ENCODE data around the gene PSME3IP1. TPM values are rescaled to one million over a fixed set of nuclear protein-coding genes. Genes with fewer than 3 reads are reported as not detected.

Gene PSME3IP1
- total RNA-seq, 4 donors from 2014 or later: 95.7 to 185 (median 120) TPM

DNA sequence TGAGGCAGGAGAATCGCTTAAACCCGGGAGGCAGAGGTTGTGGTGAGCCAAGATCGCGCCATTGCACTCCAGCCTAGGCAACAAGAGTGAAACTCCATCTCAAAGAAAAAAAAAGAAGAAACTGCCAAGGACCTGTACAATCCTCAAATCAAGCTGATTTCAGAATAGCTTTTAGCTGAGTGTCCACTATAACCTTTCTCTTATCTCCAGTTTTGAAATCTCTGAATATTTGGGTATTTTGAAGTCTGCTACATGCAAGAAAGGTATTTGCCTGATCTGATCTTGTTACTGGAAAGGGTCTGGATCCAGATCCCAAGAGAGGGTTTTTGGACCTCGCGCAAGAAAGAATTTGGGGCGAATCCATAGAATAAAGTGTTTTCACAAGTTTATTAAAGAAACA lies 40.1 kb upstream of the PSME3IP1 start:
- 97 to 99% methylated on average over 5 to 7 of the region's 7 CpGs for WGBS, 2 donors (ENCODE audit: low coverage in 1 of 2)
- intact Hi-C loops (cut with DNase I; ENCODE audit: low total_unique reads): no loop called here
- Histone ChIP-seq H3K9me3 (no peaks in the 10 kb centered on the region), H3K36me3 (peaks cover 0 to 81% (median 38%) of the 10 kb centered on the region in 4 donors), H3K4me3 (no peak overlapping the region), H3K27me3 (no peaks in the 10 kb centered on the region), H3K4me1 (no peaks in the 10 kb centered on the region), H3K27ac (no peak overlapping the region)
- TF ChIP-seq POLR2AphosphoS5 (IDR thresholded peaks at IDR 0.05): no peak
- in situ Hi-C loops (cut with MboI; ENCODE audit: low pct_ligation_motif_present in 1 of 4, low pct_unique_long_range_greater_than_20kb in 1 of 4, low sequenced_read_pairs in 3 of 4): no loop called here
- no peak for DNase-seq

DNA sequence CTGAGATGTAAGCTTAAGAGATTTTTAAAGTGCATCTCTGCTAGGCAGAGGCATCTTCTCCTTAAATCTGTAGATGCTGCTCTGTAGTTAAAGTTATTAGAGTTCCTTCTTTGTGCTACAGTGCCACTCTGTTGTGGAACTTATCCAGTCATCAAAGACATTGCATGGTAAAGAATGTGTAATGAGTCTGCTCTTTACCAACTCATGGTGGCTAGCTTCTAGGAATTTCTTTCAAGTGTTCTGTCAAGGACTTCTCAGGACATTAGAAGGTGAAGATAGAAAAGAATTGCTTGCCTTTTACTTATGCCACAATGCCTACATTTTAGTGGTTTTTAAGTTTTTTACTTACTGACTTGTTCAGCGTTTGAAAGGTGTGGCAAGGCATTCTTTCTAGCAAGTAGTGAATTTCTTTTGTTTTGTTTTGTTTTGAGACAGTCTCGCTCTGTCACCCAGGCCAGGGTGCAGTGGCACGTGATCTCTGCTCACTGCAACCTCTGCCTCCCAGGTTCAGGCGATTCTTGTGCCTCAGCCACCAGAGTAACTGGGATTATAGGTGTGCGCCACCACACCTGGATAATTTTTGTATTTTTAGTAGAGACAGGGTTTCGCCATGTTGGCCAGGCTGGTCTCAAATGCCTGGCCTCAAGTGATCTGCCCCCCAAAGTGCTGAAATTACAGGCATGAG lies 39.0 kb upstream of the PSME3IP1 start:
- Histone ChIP-seq H3K27ac (no peak overlapping the region), H3K4me3 (no peak overlapping the region), H3K27me3 (no peaks in the 10 kb centered on the region), H3K4me1 (no peaks in the 10 kb centered on the region), H3K36me3 (peaks cover 0 to 77% (median 35%) of the 10 kb centered on the region in 4 donors), H3K9me3 (no peaks in the 10 kb centered on the region)
- DNase-seq: no peak
- in situ Hi-C loops (cut with MboI; ENCODE audit: low pct_ligation_motif_present in 1 of 4, low pct_unique_long_range_greater_than_20kb in 1 of 4, low sequenced_read_pairs in 3 of 4): no loop called here
- WGBS, 2 donors (ENCODE audit: low coverage in 1 of 2): 88 to 100% methylated on average over 1 to 6 of the region's 6 CpGs
- intact Hi-C loops (cut with DNase I; ENCODE audit: low total_unique reads): no loop called here
- TF ChIP-seq POLR2A (IDR thresholded peaks at IDR 0.05) (no peak), EP300 (IDR thresholded peaks at IDR 0.05; ENCODE audit: low read depth) (no peak), POLR2AphosphoS5 (IDR thresholded peaks at IDR 0.05) (no peak)
- TF ChIP-seq, protein P1, sequence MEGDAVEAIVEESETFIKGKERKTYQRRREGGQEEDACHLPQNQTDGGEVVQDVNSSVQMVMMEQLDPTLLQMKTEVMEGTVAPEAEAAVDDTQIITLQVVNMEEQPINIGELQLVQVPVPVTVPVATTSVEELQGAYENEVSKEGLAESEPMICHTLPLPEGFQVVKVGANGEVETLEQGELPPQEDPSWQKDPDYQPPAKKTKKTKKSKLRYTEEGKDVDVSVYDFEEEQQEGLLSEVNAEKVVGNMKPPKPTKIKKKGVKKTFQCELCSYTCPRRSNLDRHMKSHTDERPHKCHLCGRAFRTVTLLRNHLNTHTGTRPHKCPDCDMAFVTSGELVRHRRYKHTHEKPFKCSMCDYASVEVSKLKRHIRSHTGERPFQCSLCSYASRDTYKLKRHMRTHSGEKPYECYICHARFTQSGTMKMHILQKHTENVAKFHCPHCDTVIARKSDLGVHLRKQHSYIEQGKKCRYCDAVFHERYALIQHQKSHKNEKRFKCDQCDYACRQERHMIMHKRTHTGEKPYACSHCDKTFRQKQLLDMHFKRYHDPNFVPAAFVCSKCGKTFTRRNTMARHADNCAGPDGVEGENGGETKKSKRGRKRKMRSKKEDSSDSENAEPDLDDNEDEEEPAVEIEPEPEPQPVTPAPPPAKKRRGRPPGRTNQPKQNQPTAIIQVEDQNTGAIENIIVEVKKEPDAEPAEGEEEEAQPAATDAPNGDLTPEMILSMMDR (IDR thresholded peaks at IDR 0.05): no peak

DNA sequence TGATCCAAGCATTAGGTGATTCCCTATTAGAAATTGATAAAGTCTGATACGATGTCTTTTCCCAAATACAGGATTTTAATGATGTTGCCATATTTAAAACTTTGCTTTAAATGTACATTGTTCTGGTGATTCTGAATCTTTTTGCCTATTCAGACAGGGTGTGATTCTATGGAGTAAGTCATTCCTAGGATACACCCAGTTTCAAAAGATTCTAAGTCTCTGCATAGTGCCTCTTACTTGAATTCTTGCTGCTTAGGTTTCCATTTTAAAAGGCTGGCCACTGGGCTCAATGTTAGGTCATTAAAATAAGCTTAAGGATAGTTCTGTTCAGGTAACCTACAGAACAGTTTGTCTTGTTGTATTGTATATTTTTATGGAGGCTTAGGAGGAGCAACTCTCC lies 37.2 kb upstream of the PSME3IP1 start:
- no peak overlapping the region for H3K4me3 ChIP-seq
- TF ChIP-seq POLR2A (IDR thresholded peaks at IDR 0.05) (no peak), EP300 (IDR thresholded peaks at IDR 0.05; ENCODE audit: low read depth) (no peak), POLR2AphosphoS5 (IDR thresholded peaks at IDR 0.05) (no peak)
- TF ChIP-seq, protein P1 (IDR thresholded peaks at IDR 0.05): no peak
- no peak for DNase-seq
- no peak overlapping the region for H3K27ac ChIP-seq
- H3K36me3 ChIP-seq: peaks cover 0 to 80% (median 34%) of the 10 kb centered on the region in 4 donors
- intact Hi-C loops (cut with DNase I; ENCODE audit: low total_unique reads): no loop called here
- no peaks in the 10 kb centered on the region for H3K9me3 ChIP-seq
- H3K4me1 ChIP-seq: no peaks in the 10 kb centered on the region
- WGBS, 2 donors (ENCODE audit: low coverage in 1 of 2): 89 to 100% methylated on average over 1 of the region's 1 CpG
- in situ Hi-C loops (cut with MboI; ENCODE audit: low pct_ligation_motif_present in 1 of 4, low pct_unique_long_range_greater_than_20kb in 1 of 4, low sequenced_read_pairs in 3 of 4): no loop called here
- no peaks in the 10 kb centered on the region for H3K27me3 ChIP-seq

DNA sequence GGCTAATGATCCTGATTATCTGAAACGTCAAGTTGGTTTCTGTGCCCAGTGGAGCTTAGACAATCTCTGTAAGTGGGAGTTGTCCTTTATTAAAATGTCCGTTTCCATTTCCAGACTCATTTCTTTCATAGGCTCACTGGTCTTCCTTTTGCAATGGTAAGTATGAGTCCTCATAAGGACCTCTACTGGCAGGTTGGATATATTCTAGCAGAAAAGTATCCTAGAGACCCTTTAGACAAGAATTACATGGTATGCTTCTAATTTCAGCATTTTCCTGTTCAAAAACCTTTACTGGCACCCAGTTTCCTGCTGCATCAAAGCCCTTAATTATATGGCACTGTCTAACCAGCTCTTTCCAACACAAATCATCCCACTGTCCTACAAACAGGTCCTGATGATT lies 31.1 kb upstream of the PSME3IP1 start:
- H3K4me1 ChIP-seq: no peaks in the 10 kb centered on the region
- H3K27me3 ChIP-seq: no peaks in the 10 kb centered on the region
- H3K4me3 ChIP-seq: no peak overlapping the region
- H3K9me3 ChIP-seq: peaks cover 0 to 4% of the 10 kb centered on the region in 2 donors
- in situ Hi-C loops (cut with MboI; ENCODE audit: low pct_ligation_motif_present in 1 of 4, low pct_unique_long_range_greater_than_20kb in 1 of 4, low sequenced_read_pairs in 3 of 4): no loop called here
- TF ChIP-seq POLR2A (IDR thresholded peaks at IDR 0.05) (no peak), POLR2AphosphoS5 (IDR thresholded peaks at IDR 0.05) (no peak), EP300 (IDR thresholded peaks at IDR 0.05; ENCODE audit: low read depth) (no peak)
- TF ChIP-seq, protein P1 (IDR thresholded peaks at IDR 0.05): no peak
- WGBS, 2 donors (ENCODE audit: low coverage in 1 of 2): 68 to 93% methylated on average over 2 of the region's 2 CpGs
- intact Hi-C loops (cut with DNase I; ENCODE audit: low total_unique reads): no loop called here
- peaks cover 0 to 94% (median 36%) of the 10 kb centered on the region in 4 donors for H3K36me3 ChIP-seq
- no peak overlapping the region for H3K27ac ChIP-seq
- DNase-seq: no peak

DNA sequence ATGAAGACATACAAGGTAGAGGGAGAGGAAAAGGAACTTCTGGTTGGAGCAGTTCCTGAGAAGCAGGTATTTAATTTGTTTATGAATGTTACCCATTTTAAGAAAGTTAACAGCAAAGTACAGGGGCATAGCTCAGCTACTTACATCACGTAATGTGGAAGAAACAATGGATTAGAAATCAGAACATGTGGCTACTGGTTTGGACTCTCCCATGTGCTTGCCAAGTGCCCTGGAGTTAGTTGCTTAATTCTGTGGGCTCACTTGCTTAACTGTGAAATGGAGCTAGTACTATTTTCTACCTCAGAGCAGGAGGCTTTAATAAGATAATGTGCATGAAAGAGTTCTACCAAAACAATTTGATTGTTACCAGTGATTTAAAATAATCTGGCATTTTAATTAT lies 27.6 kb upstream of the PSME3IP1 start:
- Histone ChIP-seq H3K4me1 (no peaks in the 10 kb centered on the region), H3K36me3 (peaks cover 0 to 85% (median 36%) of the 10 kb centered on the region in 4 donors), H3K9me3 (peaks cover 0 to 4% of the 10 kb centered on the region in 2 donors), H3K4me3 (no peak overlapping the region), H3K27ac (no peak overlapping the region), H3K27me3 (no peaks in the 10 kb centered on the region)
- no peak for DNase-seq
- intact Hi-C loops (cut with DNase I; ENCODE audit: low total_unique reads) (no loop called here), in situ Hi-C loops (cut with MboI; ENCODE audit: low pct_ligation_motif_present in 1 of 4, low pct_unique_long_range_greater_than_20kb in 1 of 4, low sequenced_read_pairs in 3 of 4) (no loop called here)
- 88 to 96% methylated on average over 1 of the region's 1 CpG for WGBS, 2 donors (ENCODE audit: low coverage in 1 of 2)
- no peak for TF ChIP-seq POLR2AphosphoS5 (IDR thresholded peaks at IDR 0.05)
- TF ChIP-seq, protein P1 (IDR thresholded peaks at IDR 0.05): no peak
- no peak for TF ChIP-seq EP300 (IDR thresholded peaks at IDR 0.05; ENCODE audit: low read depth)
- no peak for TF ChIP-seq POLR2A (IDR thresholded peaks at IDR 0.05)
